B cell (primary cell): ENCODE data around the gene BEST1.

Source experiments
- EZH2 ChIP-seq: IDR thresholded peaks from 2 replicates; pipeline ENCODE4 v1.6.1; 2012; ENCODE audit warnings: borderline replicate concordance, low read depth, mild to moderate bottlenecking, moderate library complexity, low read length; ENCODE audit not compliant: insufficient read depth, poor library complexity, severe bottlenecking
- TF ChIP-seq, protein P1 (sequence below): fragments of 200-600 bp; IDR thresholded peaks from one replicate; pipeline ENCODE4 v1.8.0; 2022; ENCODE audit warnings: antibody characterized with exemption, mild to moderate bottlenecking

DNA sequence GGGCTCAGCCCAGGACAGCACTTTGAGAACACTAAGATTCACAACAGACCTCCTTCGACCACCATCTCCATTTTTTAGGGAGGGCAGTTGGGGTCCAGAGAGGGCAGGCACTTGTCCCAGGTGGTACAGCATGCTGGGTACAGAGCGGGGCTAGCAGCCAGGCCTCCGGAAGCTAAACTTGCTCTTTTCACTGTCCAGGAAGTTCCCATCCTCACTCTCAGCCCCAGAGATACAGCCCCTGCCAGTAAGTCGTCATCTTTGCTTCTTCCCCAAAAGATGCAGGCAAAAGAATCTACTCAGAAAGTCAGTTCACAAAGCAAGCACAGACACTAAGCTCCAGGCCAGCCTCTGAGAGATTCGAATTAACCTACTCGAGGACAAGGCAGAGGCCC lies 26.1 kb upstream of the BEST1 start:
- TF ChIP-seq, protein P1, sequence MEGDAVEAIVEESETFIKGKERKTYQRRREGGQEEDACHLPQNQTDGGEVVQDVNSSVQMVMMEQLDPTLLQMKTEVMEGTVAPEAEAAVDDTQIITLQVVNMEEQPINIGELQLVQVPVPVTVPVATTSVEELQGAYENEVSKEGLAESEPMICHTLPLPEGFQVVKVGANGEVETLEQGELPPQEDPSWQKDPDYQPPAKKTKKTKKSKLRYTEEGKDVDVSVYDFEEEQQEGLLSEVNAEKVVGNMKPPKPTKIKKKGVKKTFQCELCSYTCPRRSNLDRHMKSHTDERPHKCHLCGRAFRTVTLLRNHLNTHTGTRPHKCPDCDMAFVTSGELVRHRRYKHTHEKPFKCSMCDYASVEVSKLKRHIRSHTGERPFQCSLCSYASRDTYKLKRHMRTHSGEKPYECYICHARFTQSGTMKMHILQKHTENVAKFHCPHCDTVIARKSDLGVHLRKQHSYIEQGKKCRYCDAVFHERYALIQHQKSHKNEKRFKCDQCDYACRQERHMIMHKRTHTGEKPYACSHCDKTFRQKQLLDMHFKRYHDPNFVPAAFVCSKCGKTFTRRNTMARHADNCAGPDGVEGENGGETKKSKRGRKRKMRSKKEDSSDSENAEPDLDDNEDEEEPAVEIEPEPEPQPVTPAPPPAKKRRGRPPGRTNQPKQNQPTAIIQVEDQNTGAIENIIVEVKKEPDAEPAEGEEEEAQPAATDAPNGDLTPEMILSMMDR, result no peak
- TF ChIP-seq EZH2, result no peak
